ENCODE results near the gene EVC.
"Not testable (repeated sequence)": the region's sequence is repeated elsewhere in the genome, so short reads cannot be mapped to it uniquely, and the experiment has no call there.

The EVC gene

GRCh38 chr4:5709207-5709575, 1.8 kb upstream of the EVC start:
- peak; percentile 26 for DNase-seq

DNA sequence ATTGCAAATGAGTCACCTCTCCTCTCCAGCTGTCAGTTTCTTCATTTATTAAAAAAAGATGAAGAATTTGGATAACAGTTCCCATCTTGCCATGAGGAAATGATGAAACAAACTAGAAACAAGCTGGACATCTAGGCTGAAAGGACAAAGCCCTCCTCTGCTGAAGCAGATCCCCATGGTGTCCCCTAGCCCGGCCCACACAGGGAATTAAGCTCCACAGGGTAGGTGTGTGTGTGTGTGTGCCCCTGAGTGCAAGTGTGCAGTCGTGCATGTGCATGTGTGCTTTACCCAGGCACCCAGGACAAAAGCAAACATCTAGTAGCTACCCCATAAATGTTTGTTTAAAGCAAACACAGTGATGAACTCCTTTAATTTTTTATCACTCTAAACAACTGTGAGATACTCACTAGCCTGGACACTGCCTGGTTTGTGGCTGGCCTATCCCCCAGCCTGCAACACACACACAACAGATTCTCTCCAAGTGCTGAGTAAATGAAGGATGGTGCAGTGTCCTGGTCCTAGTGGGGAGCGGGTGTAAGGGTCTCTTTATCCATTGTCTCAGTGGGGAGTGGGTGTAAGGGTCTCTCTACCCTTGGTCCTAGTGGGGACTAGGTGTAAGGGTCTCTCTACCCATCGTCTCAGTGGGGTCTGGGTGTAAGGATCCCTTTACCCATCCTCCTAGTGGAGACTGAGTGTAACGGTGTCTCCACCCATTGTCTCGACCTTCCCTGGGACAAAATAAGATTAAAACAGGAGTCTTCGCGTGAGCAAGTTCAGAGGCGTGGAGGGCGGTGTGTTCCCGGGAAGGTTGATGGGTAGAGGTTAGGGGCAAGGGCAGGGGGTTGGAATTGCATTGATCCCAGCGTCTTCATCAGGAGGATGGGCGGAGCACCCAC, 688 bp upstream of the EVC start:
- peak; percentile 66 for DNase-seq

- DNase-seq: peak; percentile 40
Observed at GRCh38 chr4:5711479-5712184, 631 bp downstream of the EVC start.

DNA sequence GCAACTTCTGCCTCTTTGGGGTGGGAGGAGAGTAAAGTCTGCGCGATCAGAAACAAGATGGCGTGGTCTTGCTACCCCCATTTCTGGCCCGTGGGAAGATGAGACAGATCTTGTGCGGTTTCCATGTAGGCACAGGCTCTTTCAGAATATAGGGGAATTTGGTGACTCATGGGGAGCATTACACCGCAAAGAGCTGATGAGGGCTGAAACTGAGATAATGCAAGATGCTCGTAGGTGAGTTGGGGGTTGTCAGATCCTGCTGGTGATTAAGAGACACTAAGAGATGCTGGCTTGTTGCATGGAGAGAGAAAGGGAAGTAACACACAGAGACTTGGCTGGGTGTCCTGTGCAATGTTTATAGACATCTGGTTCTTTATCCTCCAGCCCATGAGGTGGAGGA, 1.5 kb downstream of the EVC start:
- DNase-seq: no peak

DNA sequence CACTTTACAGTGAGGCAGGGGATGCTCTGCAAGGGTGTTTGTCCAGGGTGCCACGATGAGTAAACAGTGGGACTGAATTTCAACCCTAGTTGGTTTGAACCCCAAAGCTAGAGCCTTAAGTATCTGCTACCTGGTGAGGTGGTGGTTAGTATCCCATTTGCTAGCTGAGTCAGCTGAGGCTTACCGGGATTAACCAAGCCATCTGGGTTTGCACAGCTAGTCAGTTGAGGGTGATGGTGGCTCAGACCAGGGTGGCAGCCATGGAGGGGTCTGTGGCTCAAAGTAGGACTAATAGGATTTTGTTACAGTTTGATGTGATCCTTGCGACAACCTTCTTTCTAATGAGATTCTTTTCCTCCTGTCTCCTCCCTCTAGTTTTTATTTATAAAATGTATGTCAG, 1.9 kb downstream of the EVC start:
- DNase-seq: peak; percentile 90

GRCh38 chr4:5713861-5714260, 2.9 kb downstream of the EVC start:
- no peak for DNase-seq

- DNase-seq: no peak
Observed at GRCh38 chr4:5715357-5715756, 4.4 kb downstream of the EVC start.

- no peak for DNase-seq
Observed at GRCh38 chr4:5716391-5716790, 5.4 kb downstream of the EVC start.

GRCh38 chr4:5717449-5718158, 6.6 kb downstream of the EVC start:
- DNase-seq: no peak

GRCh38 chr4:5718411-5718810, 7.4 kb downstream of the EVC start:
- no peak for DNase-seq

- no peak for DNase-seq
Observed at GRCh38 chr4:5719350-5720055, 8.5 kb downstream of the EVC start.

DNA sequence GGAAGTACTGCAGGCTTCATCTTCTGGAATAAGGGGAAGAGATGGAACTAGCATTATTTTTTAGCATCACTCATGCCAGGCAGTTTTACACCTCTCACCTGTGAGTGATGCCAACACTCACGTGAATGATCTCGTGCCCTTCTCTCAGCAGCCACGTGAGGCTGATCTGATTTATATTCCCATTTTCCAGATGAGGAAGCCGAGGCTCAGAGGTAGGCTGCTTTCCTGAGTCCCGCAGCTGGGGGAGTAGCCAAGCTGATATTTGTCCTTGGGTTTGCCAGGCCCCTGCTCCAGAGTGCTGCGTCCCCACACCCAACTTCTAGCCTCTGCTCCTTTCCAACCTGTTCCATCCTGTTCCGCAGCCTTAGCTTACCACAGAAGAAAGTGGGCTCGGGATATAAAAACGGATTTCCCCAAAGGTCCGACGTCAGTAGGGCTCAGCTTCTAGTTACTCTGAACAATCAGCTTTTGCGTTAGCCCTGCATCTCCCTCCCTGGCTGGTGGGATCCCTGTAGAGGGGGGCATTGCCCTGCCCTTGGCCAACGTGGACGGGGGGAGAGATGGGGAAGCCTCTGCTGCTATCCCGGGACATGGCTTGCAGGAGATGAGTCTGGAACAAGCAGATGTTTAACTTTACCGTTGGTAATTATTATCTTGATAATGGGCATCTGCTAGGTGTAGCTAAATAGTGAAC, 9.3 kb downstream of the EVC start:
- DNase-seq: no peak

DNA sequence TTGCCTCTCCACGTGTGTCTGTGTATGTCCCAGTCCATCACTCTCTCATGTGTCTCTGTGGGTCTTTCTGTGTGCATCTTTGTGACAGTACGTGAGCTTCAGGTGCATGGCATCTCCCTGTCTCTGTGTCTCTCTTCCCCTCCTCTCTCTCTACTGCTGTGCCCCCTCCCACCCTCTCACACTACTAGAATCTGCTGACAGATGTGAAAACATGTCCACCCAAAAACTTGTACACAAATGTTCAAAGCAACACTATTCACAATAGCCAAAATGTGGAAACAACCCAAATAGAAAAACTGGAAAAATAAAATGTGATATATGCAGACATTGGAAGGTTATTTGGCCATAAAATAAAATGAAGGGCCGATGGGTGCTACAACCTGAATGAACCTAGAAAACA, 10.0 kb downstream of the EVC start:
- DNase-seq: no peak

DNA sequence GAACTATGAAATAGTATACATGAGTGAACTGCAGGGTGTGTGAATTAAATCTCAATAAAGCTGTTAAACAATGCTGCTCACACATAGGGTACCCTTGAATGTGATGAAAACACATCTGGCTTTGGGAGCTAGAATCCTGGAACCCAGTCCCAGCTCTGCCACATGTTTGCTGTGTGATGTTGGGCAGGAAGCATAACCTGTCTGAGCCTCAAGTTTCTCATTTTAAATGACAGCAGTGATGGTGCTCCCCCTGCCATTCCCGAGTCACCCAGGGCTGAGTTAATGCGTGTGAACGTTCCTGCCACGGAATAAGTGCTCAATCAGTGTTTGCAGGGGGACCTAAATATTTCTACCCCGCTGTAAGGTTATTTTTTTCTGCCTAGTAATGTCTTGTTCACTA, 10.9 kb downstream of the EVC start:
- DNase-seq: no peak

DNA sequence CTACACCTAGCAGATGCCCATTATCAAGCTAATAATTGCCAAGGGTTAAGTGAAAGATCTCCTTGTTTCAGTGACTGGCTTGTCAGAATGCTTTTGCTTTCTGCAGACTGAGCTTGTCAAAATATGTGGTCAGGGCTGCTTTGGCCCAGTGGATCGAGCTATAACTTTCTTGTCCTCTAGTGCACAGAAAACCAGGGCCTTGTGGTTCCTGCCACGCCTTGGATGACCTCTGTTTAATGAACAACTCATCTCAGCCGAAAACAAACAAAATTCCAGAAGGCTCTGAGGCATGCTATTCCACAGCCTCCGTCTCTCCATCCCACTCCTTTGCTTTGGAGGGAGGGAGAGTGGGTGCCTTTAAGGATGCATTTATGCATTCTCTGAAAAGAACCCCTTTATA, 11.3 kb downstream of the EVC start:
- no peak for DNase-seq

DNA sequence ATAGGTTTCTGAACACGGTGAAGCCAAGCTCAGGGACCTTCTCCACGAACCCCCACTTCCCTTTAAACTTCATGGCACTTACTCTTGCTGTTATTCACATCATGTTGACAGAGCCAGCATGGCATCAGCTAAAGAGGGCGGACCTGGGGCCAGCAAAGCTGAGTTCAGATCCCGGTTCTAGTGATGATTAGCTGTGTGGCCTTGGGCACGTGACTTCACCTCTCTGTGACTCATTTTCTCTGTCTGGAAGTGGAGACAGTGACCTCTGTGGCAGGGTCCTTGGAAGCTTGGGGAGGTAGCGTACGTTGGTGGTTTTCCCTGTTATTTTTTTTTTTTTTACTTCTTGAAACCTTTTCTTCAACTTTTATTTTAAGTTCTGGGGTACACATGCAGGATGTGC, 13.4 kb downstream of the EVC start:
- no peak for DNase-seq

DNA sequence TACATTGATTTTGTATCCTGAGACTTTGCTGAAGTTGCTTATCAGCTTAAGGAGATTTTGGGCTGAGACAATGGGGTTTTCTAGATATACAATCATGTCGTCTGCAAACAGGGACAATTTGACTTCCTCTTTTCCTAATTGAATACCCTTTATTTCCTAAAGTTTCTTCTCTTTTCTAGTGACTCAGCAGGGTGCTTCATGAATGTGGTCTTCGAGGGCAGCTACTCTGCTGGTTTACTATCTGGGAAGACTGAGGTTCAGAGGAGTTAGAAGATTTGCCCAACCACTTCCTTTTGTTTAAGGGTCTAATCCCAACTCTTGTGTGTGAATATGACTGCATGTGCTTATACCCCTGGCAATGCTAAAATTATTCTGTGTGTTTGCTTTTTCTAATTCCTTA, 17.4 kb downstream of the EVC start:
- DNase-seq: not testable (repeated sequence)

GRCh38 chr4:5730436-5730835, 19.4 kb downstream of the EVC start:
- no peak for DNase-seq

GRCh38 chr4:5730993-5731990, 20.3 kb downstream of the EVC start:
- DNase-seq: no peak

DNA sequence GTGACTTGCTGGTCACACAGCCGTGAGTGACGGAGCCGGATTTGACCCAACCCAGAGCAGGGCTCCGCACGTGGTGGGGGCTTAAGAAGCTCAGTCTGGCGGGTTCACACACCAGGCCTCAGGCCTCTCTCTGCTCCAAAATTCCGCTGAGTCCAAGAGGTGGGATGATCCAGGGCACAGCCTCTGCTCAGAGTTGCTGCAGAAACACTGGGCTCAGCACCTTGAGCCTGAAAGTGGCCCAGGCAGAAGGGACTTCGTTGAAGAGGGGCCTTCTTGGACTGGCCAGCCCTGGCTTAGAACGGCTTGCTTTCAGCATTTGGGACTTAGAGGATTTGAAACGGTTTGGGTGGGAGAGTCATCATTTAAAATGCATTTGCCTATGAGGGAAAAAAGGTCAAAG, 21.2 kb downstream of the EVC start:
- no peak for DNase-seq

GRCh38 chr4:5734853-5735252, 23.9 kb downstream of the EVC start:
- no peak for DNase-seq

Data from NCI-H82 (cell line).